Lung (tissue), 12 donors: ENCODE measurements around the gene KEAP1. TPM values are rescaled to one million over a fixed set of nuclear protein-coding genes. Genes with fewer than 3 reads are reported as not detected.

Experiments used
- ATAC-seq: fragments of 200-7000 bp; cut with Tn5 transposase; one replicate; pipeline ENCODE4 v1.9.1; 2020; ENCODE audit warnings: moderate number of reproducible peaks; ENCODE audit not compliant: insufficient read depth, low FRiP score
- DNase-seq, 3 donors: peaks; one replicate each; pipeline ENCODE4 v3.0.0-alpha.2; 2013 to 2017
- H3K27ac ChIP-seq, 2 donors: one replicate each; pipeline ENCODE4 v1.5.1; 2013; ENCODE audit warnings: mild to moderate bottlenecking in 2 of 2, moderate library complexity in 2 of 2, control low read depth in 1 of 2, inconsistent platforms in 1 of 2, low read depth in 1 of 2, low read length in 1 of 2
- H3K27me3 ChIP-seq, 3 donors: one replicate each; pipeline ENCODE4 v1.5.1; 2013; ENCODE audit warnings: low read length in 2 of 3; ENCODE audit not compliant: control insufficient read depth in 3 of 3, insufficient read depth in 3 of 3
- H3K36me3 ChIP-seq, 4 donors: one replicate each; pipeline ENCODE4 v1.5.1; 2013; ENCODE audit warnings: low read length in 4 of 4, mild to moderate bottlenecking in 1 of 4, moderate library complexity in 1 of 4; ENCODE audit not compliant: control insufficient read depth in 4 of 4, insufficient read depth in 4 of 4
- H3K4me1 ChIP-seq, 5 donors: one replicate each; pipeline ENCODE4 v1.5.1; 2013; ENCODE audit warnings: low read length in 5 of 5, mild to moderate bottlenecking in 2 of 5, moderate library complexity in 1 of 5; ENCODE audit not compliant: control insufficient read depth in 5 of 5, insufficient read depth in 5 of 5
- H3K4me3 ChIP-seq: one replicate; pipeline ENCODE4 v1.5.1; 2013; ENCODE audit warnings: mild to moderate bottlenecking, control low read depth, moderate library complexity
- H3K9ac ChIP-seq, 2 donors: one replicate each; pipeline ENCODE4 v1.5.1; 2013; ENCODE audit warnings: low read length in 2 of 2, control low read depth in 1 of 2; ENCODE audit not compliant: insufficient read depth in 1 of 2
- H3K9me3 ChIP-seq, 4 donors: one replicate each; pipeline ENCODE4 v1.5.1; 2013; ENCODE audit warnings: low read length in 3 of 4, mild to moderate bottlenecking in 1 of 4, moderate library complexity in 1 of 4; ENCODE audit not compliant: control insufficient read depth in 4 of 4, insufficient read depth in 3 of 4
- CTCF ChIP-seq: IDR thresholded peaks from 2 replicates; pipeline ENCODE4 v1.5.1; 2012; ENCODE audit warnings: mild to moderate bottlenecking; ENCODE audit errors: control extremely low read depth, extremely low read depth
- WGBS, 2 donors: extraction: QIAGEN DNeasy Blood & Tissue Kit; methylation state at CpG; one replicate each; pipeline ENCODE4 v1.1.7; 2013; 5-methylcytosine and 5-hydroxymethylcytosine counted together
- polyA plus RNA-seq, 2 donors: library from polyadenylated mRNA; stranded (reverse); fragments of 200-250 nt; gene quantifications; one replicate each; pipeline ENCODE4 v1.2.1, GENCODE V29; 2013
- total RNA-seq, 2 donors: library from RNA; depleted of rRNA in 1 of 2; stranded (reverse); fragments of >200 nt in 1 of 2; gene quantifications; one replicate each; pipeline ENCODE4 v1.2.1, GENCODE V29; 2014 to 2021
- donor health status: control.
- donor health status: control.
- donor health status: Bipolar disorder and iron deficiency.
- donor health status: healthy.
- donor health status: DM: yes; HTN: yes; CAD: no.

KEAP1 gene
- total and polyA plus RNA-seq, 4 donors, result 44.8 to 73.5 (median 60.3) TPM

- Histone ChIP-seq H3K27ac (no peak overlapping the region), H3K4me1 (peaks cover 0 to 7% (median 4%) of the 10 kb centered on the region in 5 donors), H3K9ac (no peak overlapping the region), H3K9me3 (no peaks in the 10 kb centered on the region), H3K4me3 (no peak overlapping the region), H3K27me3 (peaks cover 5 to 35% (median 29%) of the 10 kb centered on the region in 3 donors), H3K36me3 (no peaks in the 10 kb centered on the region)
- DNase-seq, result no peak
- no peak for TF ChIP-seq CTCF
- WGBS, 2 donors, result 82 to 90% methylated on average over 15 of the region's 15 CpGs
- ATAC-seq, result no peak
Observed at GRCh38 chr19:10520652-10521318, 17.6 kb upstream of the KEAP1 start.

GRCh38 chr19:10519421-10519820 is 16.3 kb upstream of the KEAP1 start:
- ATAC-seq, result no peak
- Histone ChIP-seq H3K36me3 (no peaks in the 10 kb centered on the region), H3K27ac (no peak overlapping the region), H3K27me3 (peaks cover 11 to 48% (median 39%) of the 10 kb centered on the region in 3 donors), H3K9me3 (peaks cover 0 to 5% (median 0%) of the 10 kb centered on the region in 4 donors), H3K4me3 (no peak overlapping the region), H3K4me1 (peaks cover 0 to 8% (median 4%) of the 10 kb centered on the region in 5 donors), H3K9ac (no peak overlapping the region)
- 68 to 81% methylated on average over 7 of the region's 7 CpGs for WGBS, 2 donors
- TF ChIP-seq CTCF, result no peak
- DNase-seq, result no peak

- no peak for ATAC-seq
Observed at GRCh38 chr19:10518444-10519361, 15.5 kb upstream of the KEAP1 start.

More at GRCh38 chr19:10518444-10519361, 15.5 kb upstream of the KEAP1 start:
- Histone ChIP-seq H3K4me1 (peaks cover 0 to 14% (median 4%) of the 10 kb centered on the region in 5 donors), H3K9me3 (peaks cover 0 to 7% (median 0%) of the 10 kb centered on the region in 4 donors), H3K27me3 (peaks cover 17 to 55% (median 45%) of the 10 kb centered on the region in 3 donors), H3K4me3 (no peak overlapping the region), H3K9ac (no peak overlapping the region), H3K27ac (no peak overlapping the region), H3K36me3 (no peaks in the 10 kb centered on the region)
- DNase-seq, result no peak
- WGBS, 2 donors, result 12 to 18% methylated on average over 33 of the region's 33 CpGs
- TF ChIP-seq CTCF, result no peak
